ENCODE results near the gene CRISP3.

DNA sequence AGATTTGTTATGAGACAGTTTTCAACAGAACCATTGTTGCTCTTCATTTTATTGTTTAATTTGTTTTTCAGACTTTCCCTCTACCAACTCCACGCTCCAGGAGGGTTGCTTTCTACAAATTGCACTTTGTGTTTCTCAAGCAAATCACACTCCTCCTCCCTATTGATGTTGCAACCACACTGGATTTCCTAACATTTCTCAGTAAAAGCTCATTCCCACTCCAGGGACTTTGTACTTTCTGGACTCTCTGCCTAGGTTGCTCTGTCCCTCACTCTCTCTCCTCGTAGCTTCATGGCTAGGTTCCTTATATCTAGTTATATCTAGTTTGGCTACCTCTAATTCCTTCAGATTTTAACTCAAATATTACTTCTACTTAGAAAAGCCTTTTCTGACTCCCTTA, 22.6 kb upstream of the CRISP3 start:
- TF ChIP-seq CTCF (IDR thresholded peaks at IDR 0.05) (no peak), POLR2A (IDR thresholded peaks at IDR 0.05) (no peak)
